Liver (tissue), 3 donors: ENCODE data around the gene MYO3B.

Experiments used
- GABPA ChIP-seq, 2 donors: IDR thresholded peaks in 1 of 2; conservative IDR thresholded peaks in 1 of 2; 2 replicates each; pipeline ENCODE4 v1.6.1; 2016; ENCODE audit warnings: antibody characterized with exemption in 2 of 2, mild to moderate bottlenecking in 1 of 2, moderate library complexity in 1 of 2
- MAX ChIP-seq: IDR thresholded peaks from 2 replicates; pipeline ENCODE4 v1.6.1; 2016; ENCODE audit warnings: antibody characterized with exemption
- TF ChIP-seq, protein P1 (sequence below): fragments of 150-350 bp; IDR thresholded peaks from 2 replicates; pipeline ENCODE4 v1.5.1; 2017; ENCODE audit warnings: improper control_type of control experiment, low read depth, low read length; ENCODE audit not compliant: missing input control
- donor health status: healthy.
- donor health status: healthy.

- TF ChIP-seq GABPA (IDR thresholded peaks at IDR 0.05 in 1 of 2, conservative IDR thresholded peaks at IDR 0.05 in 1 of 2): no peak
- no peak for TF ChIP-seq MAX
- TF ChIP-seq, protein P1, sequence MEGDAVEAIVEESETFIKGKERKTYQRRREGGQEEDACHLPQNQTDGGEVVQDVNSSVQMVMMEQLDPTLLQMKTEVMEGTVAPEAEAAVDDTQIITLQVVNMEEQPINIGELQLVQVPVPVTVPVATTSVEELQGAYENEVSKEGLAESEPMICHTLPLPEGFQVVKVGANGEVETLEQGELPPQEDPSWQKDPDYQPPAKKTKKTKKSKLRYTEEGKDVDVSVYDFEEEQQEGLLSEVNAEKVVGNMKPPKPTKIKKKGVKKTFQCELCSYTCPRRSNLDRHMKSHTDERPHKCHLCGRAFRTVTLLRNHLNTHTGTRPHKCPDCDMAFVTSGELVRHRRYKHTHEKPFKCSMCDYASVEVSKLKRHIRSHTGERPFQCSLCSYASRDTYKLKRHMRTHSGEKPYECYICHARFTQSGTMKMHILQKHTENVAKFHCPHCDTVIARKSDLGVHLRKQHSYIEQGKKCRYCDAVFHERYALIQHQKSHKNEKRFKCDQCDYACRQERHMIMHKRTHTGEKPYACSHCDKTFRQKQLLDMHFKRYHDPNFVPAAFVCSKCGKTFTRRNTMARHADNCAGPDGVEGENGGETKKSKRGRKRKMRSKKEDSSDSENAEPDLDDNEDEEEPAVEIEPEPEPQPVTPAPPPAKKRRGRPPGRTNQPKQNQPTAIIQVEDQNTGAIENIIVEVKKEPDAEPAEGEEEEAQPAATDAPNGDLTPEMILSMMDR: no peak
These were observed 11.8 kb downstream of the MYO3B start for GRCh38 chr2:170189757-170190156.
